H1 (cell line): ENCODE results near the gene PHYHD1. TPM values are rescaled to one million over a fixed set of nuclear protein-coding genes. Genes with fewer than 3 reads are reported as not detected.

Source experiments
- CTCF ChIA-PET: fragments of 300-600 bp; sonication (Branson Sonifier 250); formaldehyde crosslinking; loops from one replicate; lab custom pipeline; 2021; ENCODE audit not compliant: partially characterized antibody; lab: Charles Lee
- POLR2A ChIA-PET: fragments of 300-600 bp; sonication (Branson Sonifier 250); formaldehyde crosslinking; loops from one replicate; lab custom pipeline; 2021; ENCODE audit warnings: inconsistent platforms; ENCODE audit not compliant: partially characterized antibody; lab: Charles Lee
- DNase-seq, 2 experiments: peaks; one replicate each; pipeline versions ENCODE4 v3.0.0 to v3.0.0-alpha.2; 2010 to 2022; ENCODE audit warnings: low spot score in 2 of 2, low read depth in 1 of 2, mixed read lengths in 1 of 2
- FAIRE-seq: peaks from 2 replicates; lab custom pipeline; 2011; peaks lifted over from hg19 to GRCh38; lab: Jason Lieb, UNC
- H2AFZ ChIP-seq: 2 replicates; pipeline ENCODE4 v1.8.1; 2012; ENCODE audit warnings: low read length, inconsistent platforms
- H2AK5ac ChIP-seq: 2 replicates; pipeline ENCODE4 v1.6.1; 2013; ENCODE audit warnings: low read depth, low read length
- H2BK120ac ChIP-seq: replicated peaks from 2 replicates; pipeline ENCODE3; 2013; ENCODE audit warnings: low read depth, low read length, inconsistent platforms
- H2BK12ac ChIP-seq: 2 replicates; pipeline ENCODE4 v1.6.1; 2013; ENCODE audit warnings: low read depth, low read length
- H2BK15ac ChIP-seq: 2 replicates; pipeline ENCODE4 v1.6.1; 2013; ENCODE audit warnings: low read length
- H2BK20ac ChIP-seq: 2 replicates; pipeline ENCODE4 v1.6.1; 2013; ENCODE audit warnings: low read length
- H2BK5ac ChIP-seq: 2 replicates; pipeline ENCODE4 v1.6.1; 2013; ENCODE audit warnings: low read depth, low read length
- H3K14ac ChIP-seq: 2 replicates; pipeline ENCODE4 v1.6.1; 2013; ENCODE audit warnings: inconsistent platforms; ENCODE audit not compliant: insufficient read length
- H3K18ac ChIP-seq: 2 replicates; pipeline ENCODE4 v1.6.1; 2013; ENCODE audit warnings: low read length; ENCODE audit errors: extremely low read depth
- H3K23ac ChIP-seq: 2 replicates; pipeline ENCODE4 v1.6.1; 2013; ENCODE audit warnings: inconsistent platforms; ENCODE audit not compliant: insufficient read length
- H3K23me2 ChIP-seq: 2 replicates; pipeline ENCODE4 v1.6.1; 2013; ENCODE audit warnings: low read depth, low read length
- H3K27ac ChIP-seq: 2 replicates; pipeline ENCODE4 v1.6.1; 2011; ENCODE audit warnings: low read depth, low read length, inconsistent platforms
- H3K27me3 ChIP-seq, 4 experiments: replicated peaks in 1 of 4; 1 replicate in 1 of 4; 2 replicates in 3 of 4; pipeline versions ENCODE4 v1.6.1 to v1.8.1; 2011 to 2013; ENCODE audit warnings: low read length in 3 of 4, mild to moderate bottlenecking in 3 of 4, inconsistent platforms in 2 of 4, mixed read lengths in 2 of 4, moderate library complexity in 1 of 4; ENCODE audit not compliant: control insufficient read depth in 3 of 4, insufficient read depth in 3 of 4; ENCODE audit errors: extremely low read depth in 1 of 4
- H3K36me3 ChIP-seq, 4 experiments: 2 replicates each; pipeline versions ENCODE4 v1.6.1 to v1.8.1; 2011 to 2013; ENCODE audit warnings: mild to moderate bottlenecking in 4 of 4, low read length in 3 of 4, moderate library complexity in 2 of 4, control low read depth in 1 of 4, inconsistent platforms in 1 of 4; ENCODE audit not compliant: insufficient read depth in 4 of 4, control insufficient read depth in 2 of 4
- H3K4ac ChIP-seq: replicated peaks from 2 replicates; pipeline ENCODE3; 2013; ENCODE audit warnings: low read length, low read depth, mixed read lengths, inconsistent platforms; ENCODE audit not compliant: insufficient read length
- H3K4me1 ChIP-seq, 4 experiments: replicated peaks in 1 of 4; 1 replicate in 1 of 4; 2 replicates in 3 of 4; pipeline versions ENCODE4 v1.6.1 to v1.8.1; 2011 to 2013; ENCODE audit warnings: low read length in 3 of 4, inconsistent platforms in 2 of 4, mixed read lengths in 1 of 4; ENCODE audit not compliant: insufficient read depth in 4 of 4, control insufficient read depth in 3 of 4
- H3K4me2 ChIP-seq, 2 experiments: 2 replicates each; pipeline versions ENCODE4 v1.6.1 to v1.8.1; 2011 to 2013; ENCODE audit warnings: low read depth in 2 of 2, low read length in 2 of 2, control low read depth in 1 of 2, inconsistent platforms in 1 of 2, mild to moderate bottlenecking in 1 of 2; ENCODE audit not compliant: insufficient read depth in 1 of 2
- H3K4me3 ChIP-seq, 4 experiments: fragments of 200-600, 300-600 bp in 1 of 4; sonication (generic), shearing (Covaris generic), sonication (Bioruptor Twin) in 1 of 4; 2 replicates each; pipeline versions ENCODE4 v1.5.1 to v1.8.1; 2011 to 2016; ENCODE audit warnings: low read length in 4 of 4, low read depth in 3 of 4, control low read depth in 2 of 4, inconsistent platforms in 2 of 4, mild to moderate bottlenecking in 2 of 4, mixed read lengths in 1 of 4, moderate library complexity in 1 of 4; ENCODE audit not compliant: insufficient read depth in 2 of 4; ENCODE audit errors: extremely low read depth in 1 of 4
- H3K56ac ChIP-seq: replicated peaks from 2 replicates; pipeline ENCODE3; 2013; ENCODE audit warnings: low read depth, mild to moderate bottlenecking, mixed read lengths, low read length, inconsistent platforms; ENCODE audit not compliant: insufficient read length
- H3K79me1 ChIP-seq: 2 replicates; pipeline ENCODE4 v1.6.1; 2013; ENCODE audit warnings: low read depth, low read length, control low read depth
- H3K79me2 ChIP-seq, 2 experiments: 2 replicates each; pipeline versions ENCODE4 v1.6.1 to v1.8.1; 2012 to 2013; ENCODE audit warnings: low read length in 2 of 2, mild to moderate bottlenecking in 2 of 2, inconsistent platforms in 1 of 2; ENCODE audit not compliant: insufficient read depth in 2 of 2, control insufficient read depth in 1 of 2
- H3K9ac ChIP-seq, 4 experiments: replicated peaks in 1 of 4; 1 replicate in 1 of 4; 2 replicates in 3 of 4; pipeline versions ENCODE4 v1.6.1 to v1.8.1; 2011 to 2013; ENCODE audit warnings: low read depth in 3 of 4, low read length in 3 of 4, control low read depth in 2 of 4, mild to moderate bottlenecking in 2 of 4, moderate library complexity in 2 of 4, inconsistent platforms in 1 of 4; ENCODE audit errors: extremely low read depth in 1 of 4
- H3K9me3 ChIP-seq, 2 experiments: 2 replicates each; pipeline versions ENCODE4 v1.6.1 to v1.8.1; 2012 to 2013; ENCODE audit warnings: mild to moderate bottlenecking in 2 of 2, moderate library complexity in 2 of 2, control low read depth in 1 of 2, inconsistent platforms in 1 of 2, low read depth in 1 of 2, low read length in 1 of 2, mixed read lengths in 1 of 2; ENCODE audit not compliant: insufficient read depth in 2 of 2
- H4K20me1 ChIP-seq, 2 experiments: replicated peaks in 1 of 2; 2 replicates each; pipeline versions ENCODE3 to v1.8.1; 2011 to 2013; ENCODE audit warnings: inconsistent platforms in 2 of 2, low read length in 2 of 2, mild to moderate bottlenecking in 1 of 2; ENCODE audit not compliant: insufficient read depth in 2 of 2, control insufficient read depth in 1 of 2
- H4K5ac ChIP-seq: 2 replicates; pipeline ENCODE4 v1.6.1; 2013; ENCODE audit warnings: low read length, low read depth, mixed read lengths, inconsistent platforms; ENCODE audit not compliant: insufficient read length
- H4K8ac ChIP-seq: 2 replicates; pipeline ENCODE4 v1.8.0; 2013; ENCODE audit warnings: mild to moderate bottlenecking, moderate library complexity, low read length, inconsistent platforms; ENCODE audit not compliant: insufficient read depth; ENCODE audit errors: extremely low read depth
- H4K91ac ChIP-seq: replicated peaks from 2 replicates; pipeline ENCODE3; 2013; ENCODE audit warnings: low read length, mixed read lengths, inconsistent platforms; ENCODE audit not compliant: insufficient read length
- WGBS, 2 experiments: shearing (Covaris generic) in 1 of 2; methylation state at CpG; one replicate each; pipeline versions ENCODE4 v1.1.6 to v1.1.7; 2013 to 2015; ENCODE audit warnings: low lambda C conversion rate in 2 of 2, mixed read lengths in 2 of 2, inconsistent platforms in 1 of 2, low coverage in 1 of 2, missing lambda C conversion rate in 1 of 2; ENCODE audit not compliant: insufficient replicate concordance in 2 of 2, insufficient coverage in 1 of 2, insufficient read length in 1 of 2; ENCODE audit errors: extremely low coverage in 1 of 2, missing lambda C conversion rate in 1 of 2; 5-methylcytosine and 5-hydroxymethylcytosine counted together
- polyA plus RNA-seq, 7 experiments: library from polyadenylated mRNA; depleted of rRNA in 3 of 7; stranded (reverse) in 5 of 7; unstranded in 2 of 7; fragments of >200 nt in 5 of 7; fragments of 200-250 nt in 2 of 7; gene quantifications; 1 replicate in 5 of 7; 2 replicates in 1 of 7; 4 replicates in 1 of 7; pipeline versions ENCODE4 v1.2.1 to v1.2.3, GENCODE V29; 2011 to 2013; ENCODE audit warnings: missing spikeins in 2 of 7, mixed read lengths in 2 of 7
- total RNA-seq: library from RNA; stranded (reverse); fragmentation: NEBNext Ultra II Directional; extraction: Animal tissue kit (Norgen Biotek cat#: 25700); gene quantifications from 2 replicates; pipeline ENCODE4 v1.2.1, GENCODE V29; 2021
- TF ChIP-seq, protein P1 (sequence below): IDR thresholded peaks from 2 replicates; pipeline ENCODE4 v1.6.1; 2012; ENCODE audit warnings: inconsistent platforms

PHYHD1 gene
- total and polyA plus RNA-seq, 2 of the 8 experiments (the other 6 are each of a cell fraction or from before 2014, with no cell fraction given) = 14.1 to 25.6 TPM

DNA sequence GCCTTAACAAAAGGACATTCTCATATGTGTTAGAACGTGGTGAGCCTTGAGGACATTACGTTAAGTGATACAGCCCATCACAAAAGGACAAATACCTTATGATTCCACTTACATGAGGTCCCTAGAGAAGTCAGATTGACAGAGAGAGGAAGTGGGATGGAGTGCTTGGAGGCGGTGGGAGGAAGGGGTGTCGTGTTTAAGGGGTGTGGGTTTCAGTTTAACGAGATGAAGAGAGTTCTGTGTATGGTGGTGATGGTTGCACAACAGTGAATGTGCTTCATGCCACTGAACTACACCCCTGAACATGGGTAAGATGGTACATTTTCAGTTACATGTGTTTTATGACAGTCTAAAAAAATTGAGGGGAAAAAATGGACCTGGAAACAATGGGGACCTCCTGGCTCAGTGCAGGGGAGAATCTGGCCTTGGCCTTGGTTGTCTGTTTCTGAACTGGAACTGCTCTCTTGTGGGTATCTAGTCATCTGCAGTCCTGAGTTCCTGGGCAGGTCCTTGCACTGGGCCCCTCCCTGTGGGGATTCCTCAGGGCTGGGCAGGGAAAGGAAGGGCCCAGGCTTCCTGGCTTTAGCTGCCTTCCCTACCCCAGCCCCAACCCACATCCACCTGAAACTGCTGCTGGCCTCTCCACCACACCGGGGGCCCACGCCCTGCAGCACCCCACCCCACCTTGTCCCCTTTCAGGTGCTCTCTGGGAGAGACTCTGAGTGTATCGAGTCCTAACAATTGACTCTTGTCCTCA, 21.0 kb upstream of the PHYHD1 start:
- WGBS, 2 experiments = 97% methylated on average over 8 of the region's 8 CpGs; no CpG with 5 or more reads in 1 of the 2 experiments
- FAIRE-seq = no peak
- H3K23me2 ChIP-seq = no peaks in the 10 kb centered on the region
- no peak overlapping the region for H3K18ac ChIP-seq
- H2BK5ac ChIP-seq = no peak overlapping the region
- H3K4me2 ChIP-seq = no peak overlapping the region
- H2BK15ac ChIP-seq = no peak overlapping the region
- H3K4me3 ChIP-seq = no peak overlapping the region
- H3K27me3 ChIP-seq = no peaks in the 10 kb centered on the region
- ChIA-PET CTCF (interaction anchor here (1.1 to 1.3 kb wide), 2 partner anchors 12 to 28 kb away, joined by 3 to 4 read pairs; no protein-coding TSS in a partner anchor), POLR2A (interaction anchor here (0.6 to 1.5 kb wide), 4 partner anchors 8 to 17 kb away, joined by 3 to 4 read pairs (median 4); partner anchors contain the start of gene LRRC8A)
- H2BK20ac ChIP-seq = no peak overlapping the region
- no peak for DNase-seq
- peaks cover 0 to 15% (median 5%) of the 10 kb centered on the region in 4 experiments; a peak in 6 of 7 replicates for H3K4me1 ChIP-seq
- no peak overlapping the region for H4K5ac ChIP-seq
- no peak overlapping the region for H3K14ac ChIP-seq
- H3K56ac ChIP-seq = no peak overlapping the region
- H2BK12ac ChIP-seq = no peak overlapping the region
- no peaks in the 10 kb centered on the region for H3K9me3 ChIP-seq
- TF ChIP-seq, protein P1, sequence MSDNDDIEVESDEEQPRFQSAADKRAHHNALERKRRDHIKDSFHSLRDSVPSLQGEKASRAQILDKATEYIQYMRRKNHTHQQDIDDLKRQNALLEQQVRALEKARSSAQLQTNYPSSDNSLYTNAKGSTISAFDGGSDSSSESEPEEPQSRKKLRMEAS = no peak
- peaks cover 7 to 17% of the 10 kb centered on the region in 2 experiments for H4K20me1 ChIP-seq
- H4K91ac ChIP-seq = no peak overlapping the region
- peaks cover 3 to 73% of the 10 kb centered on the region in 2 experiments; a peak in 3 of 4 replicates for H3K79me2 ChIP-seq
- no peak overlapping the region; a peak in 1 of 7 replicates for H3K9ac ChIP-seq
- no peak overlapping the region for H2AK5ac ChIP-seq
- H4K8ac ChIP-seq = no peak overlapping the region
- no peak overlapping the region for H2AFZ ChIP-seq
- H3K23ac ChIP-seq = no peak overlapping the region
- H3K36me3 ChIP-seq = peaks cover 0 to 13% (median 2%) of the 10 kb centered on the region in 4 experiments; a peak in 4 of 8 replicates
- no peak overlapping the region for H3K4ac ChIP-seq
- H3K27ac ChIP-seq = no peak overlapping the region
- H2BK120ac ChIP-seq = no peak overlapping the region
- H3K79me1 ChIP-seq = peaks cover 13% of the 10 kb centered on the region
